Measurements from ENCODE around the gene PAQR5. TPM values are rescaled to one million over a fixed set of nuclear protein-coding genes. Genes with fewer than 3 reads are reported as not detected.
A peak's percentile ranks its signal among the peaks of the same experiment; 100 is the strongest.

The PAQR5 gene
- total RNA-seq, 4 donors from 2014 or later, result 19.4 to 30.5 (median 24.5) TPM

DNA sequence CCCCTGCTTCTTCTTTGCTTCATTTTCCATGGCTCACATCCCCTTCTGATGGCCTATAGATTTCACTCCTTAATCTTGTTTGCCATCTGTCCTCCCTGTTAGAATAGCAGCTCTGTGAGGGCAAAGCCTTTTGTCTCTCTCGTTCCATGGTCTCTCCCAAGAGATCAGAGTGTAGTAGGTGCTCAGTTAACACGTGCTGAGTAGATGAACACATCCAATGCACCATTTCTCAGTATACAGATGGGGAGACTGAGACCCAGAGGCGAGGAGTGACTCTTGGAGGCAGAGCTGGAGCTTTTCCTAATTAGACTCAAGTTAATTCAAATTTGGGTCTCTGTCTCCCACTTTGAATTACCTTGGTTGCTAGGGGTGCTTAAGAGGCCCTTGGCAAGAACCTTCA lies 4.2 kb downstream of the PAQR5 start:
- Histone ChIP-seq H3K36me3 (no peaks in the 10 kb centered on the region), H3K9me3 (no peaks in the 10 kb centered on the region), H3K4me3 (no peak overlapping the region), H3K27ac (peak overlapping the region in 1 of 4 donors; percentile 45), H3K27me3 (no peaks in the 10 kb centered on the region), H3K4me1 (peaks cover 0 to 40% (median 5%) of the 10 kb centered on the region in 4 donors)
- DNase-seq, result no peak
- no peak for TF ChIP-seq POLR2A (IDR thresholded peaks at IDR 0.05)
- TF ChIP-seq, protein P1, sequence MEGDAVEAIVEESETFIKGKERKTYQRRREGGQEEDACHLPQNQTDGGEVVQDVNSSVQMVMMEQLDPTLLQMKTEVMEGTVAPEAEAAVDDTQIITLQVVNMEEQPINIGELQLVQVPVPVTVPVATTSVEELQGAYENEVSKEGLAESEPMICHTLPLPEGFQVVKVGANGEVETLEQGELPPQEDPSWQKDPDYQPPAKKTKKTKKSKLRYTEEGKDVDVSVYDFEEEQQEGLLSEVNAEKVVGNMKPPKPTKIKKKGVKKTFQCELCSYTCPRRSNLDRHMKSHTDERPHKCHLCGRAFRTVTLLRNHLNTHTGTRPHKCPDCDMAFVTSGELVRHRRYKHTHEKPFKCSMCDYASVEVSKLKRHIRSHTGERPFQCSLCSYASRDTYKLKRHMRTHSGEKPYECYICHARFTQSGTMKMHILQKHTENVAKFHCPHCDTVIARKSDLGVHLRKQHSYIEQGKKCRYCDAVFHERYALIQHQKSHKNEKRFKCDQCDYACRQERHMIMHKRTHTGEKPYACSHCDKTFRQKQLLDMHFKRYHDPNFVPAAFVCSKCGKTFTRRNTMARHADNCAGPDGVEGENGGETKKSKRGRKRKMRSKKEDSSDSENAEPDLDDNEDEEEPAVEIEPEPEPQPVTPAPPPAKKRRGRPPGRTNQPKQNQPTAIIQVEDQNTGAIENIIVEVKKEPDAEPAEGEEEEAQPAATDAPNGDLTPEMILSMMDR (IDR thresholded peaks at IDR 0.05), result no peak

GRCh38 chr15:69303337-69304181 lies 4.8 kb downstream of the PAQR5 start:
- DNase-seq, result no peak
- peak overlapping the region in 3 of 4 donors; percentile 21 to 73 (median 67) for H3K27ac ChIP-seq

DNA sequence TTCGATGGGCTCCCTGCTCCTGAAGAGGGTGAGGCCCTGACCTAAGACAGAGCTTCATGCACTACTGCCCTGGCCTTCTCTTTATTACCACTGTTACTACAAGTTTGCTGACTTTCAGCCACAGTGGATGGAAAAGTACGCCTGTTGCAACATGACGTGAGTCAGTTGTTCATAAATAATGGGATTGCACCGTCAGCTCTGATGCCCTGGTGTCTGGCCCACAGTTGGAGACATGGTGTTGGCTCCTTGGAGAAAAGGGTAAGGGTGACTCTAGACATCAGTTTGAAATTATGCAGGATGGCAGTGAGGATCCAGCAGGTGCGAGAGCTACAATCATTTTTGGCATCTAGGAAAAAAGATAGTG lies 5.5 kb downstream of the PAQR5 start:
- Histone ChIP-seq H3K4me1 (peaks cover 0 to 30% (median 2%) of the 10 kb centered on the region in 4 donors), H3K36me3 (no peaks in the 10 kb centered on the region), H3K27ac (peak overlapping the region in 3 of 4 donors; percentile 58 to 73 (median 67)), H3K27me3 (no peaks in the 10 kb centered on the region), H3K4me3 (no peak overlapping the region), H3K9me3 (no peaks in the 10 kb centered on the region)
- TF ChIP-seq, protein P1 (IDR thresholded peaks at IDR 0.05), result no peak
- no peak for TF ChIP-seq POLR2A (IDR thresholded peaks at IDR 0.05)
- DNase-seq, result peak in 1 of 3 donors; percentile 62

More at GRCh38 chr15:69303337-69304181, 4.8 kb downstream of the PAQR5 start:
- Histone ChIP-seq H3K36me3 (no peaks in the 10 kb centered on the region), H3K4me1 (peaks cover 0 to 34% (median 5%) of the 10 kb centered on the region in 4 donors), H3K4me3 (no peak overlapping the region), H3K9me3 (no peaks in the 10 kb centered on the region), H3K27me3 (no peaks in the 10 kb centered on the region)
- TF ChIP-seq, protein P1 (IDR thresholded peaks at IDR 0.05), result peak in 2 of 6 experiments; percentile 9 to 19
- no peak for TF ChIP-seq POLR2A (IDR thresholded peaks at IDR 0.05)

DNA sequence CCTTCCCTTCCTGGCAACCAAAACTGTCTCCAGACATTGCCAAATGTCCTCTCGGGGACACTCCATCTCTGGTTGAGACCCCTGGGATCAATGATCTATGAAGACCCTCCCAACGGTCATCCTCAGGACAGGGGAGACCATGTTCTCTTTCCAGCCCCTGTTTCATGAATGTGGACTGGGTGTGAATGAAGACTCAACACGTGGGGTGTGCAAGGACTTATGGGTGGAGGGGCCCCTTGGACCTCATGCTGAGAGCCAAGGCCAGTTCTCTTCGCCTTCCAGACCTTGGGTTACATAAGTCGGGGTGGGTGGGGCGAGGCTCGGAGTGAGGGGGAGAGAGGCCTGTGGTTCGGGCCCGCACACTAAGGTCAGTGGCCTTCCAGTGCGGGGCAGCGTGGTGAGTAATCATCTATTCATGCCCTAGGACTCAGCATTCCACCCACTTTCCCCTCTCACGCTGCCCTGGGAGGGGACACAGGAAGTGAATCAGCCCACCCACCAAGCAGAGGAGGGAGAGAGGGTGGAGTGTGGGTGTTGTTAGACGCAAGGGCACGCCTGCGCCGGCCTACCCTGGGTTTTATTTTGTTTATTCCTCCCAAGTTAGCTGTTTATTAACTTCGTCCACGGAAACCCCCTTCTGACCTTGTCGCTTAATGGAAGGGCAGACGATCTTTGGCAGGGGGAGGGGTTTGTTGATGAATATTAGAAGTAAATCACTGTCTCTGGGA lies 6.7 kb downstream of the PAQR5 start:
- Histone ChIP-seq H3K9me3 (no peaks in the 10 kb centered on the region), H3K27me3 (no peaks in the 10 kb centered on the region), H3K4me1 (peaks cover 0 to 20% (median 0%) of the 10 kb centered on the region in 4 donors), H3K4me3 (no peak overlapping the region), H3K27ac (peak overlapping the region; percentile 25 to 73 (median 62)), H3K36me3 (no peaks in the 10 kb centered on the region)
- peak; percentile 18 to 76 (median 74) for DNase-seq
- TF ChIP-seq, protein P1 (IDR thresholded peaks at IDR 0.05), result no peak
- TF ChIP-seq POLR2A (IDR thresholded peaks at IDR 0.05), result no peak

DNA sequence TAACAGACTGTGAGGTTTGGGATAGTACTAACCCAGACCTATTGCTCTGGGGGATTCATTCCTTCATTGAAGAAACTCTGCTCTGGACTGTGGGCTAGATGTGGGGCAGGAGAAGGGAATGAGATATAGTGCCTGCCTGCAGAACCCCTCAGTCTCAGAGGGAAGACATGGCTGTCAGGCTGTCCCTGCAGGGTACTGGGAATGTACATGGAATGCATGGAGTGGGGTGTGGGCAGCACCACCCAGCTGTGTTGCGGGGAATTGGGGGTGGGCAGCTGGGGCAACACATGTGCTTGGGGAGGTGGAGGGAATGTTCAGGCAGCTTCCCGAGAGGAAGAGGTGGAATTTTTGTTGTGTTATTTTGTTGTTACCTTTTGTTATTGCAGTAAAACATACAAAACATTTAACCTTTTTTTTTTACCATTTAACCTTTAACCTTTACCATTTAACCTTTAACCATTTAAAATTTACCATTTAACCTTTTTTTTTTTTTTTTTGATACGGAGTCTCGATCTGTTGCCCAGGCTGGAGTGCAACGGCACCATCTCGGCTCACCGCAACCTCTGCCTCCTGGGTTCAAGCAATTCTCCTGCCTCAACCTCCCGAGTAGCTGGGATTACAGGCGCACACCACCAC lies 7.3 kb downstream of the PAQR5 start:
- DNase-seq, result no peak
- H3K27ac ChIP-seq, result peak overlapping the region; percentile 25 to 73 (median 58)

More for the DNA sequence above, 7.3 kb downstream of the PAQR5 start:
- Histone ChIP-seq H3K9me3 (no peaks in the 10 kb centered on the region), H3K36me3 (no peaks in the 10 kb centered on the region), H3K4me3 (no peak overlapping the region), H3K27me3 (no peaks in the 10 kb centered on the region), H3K4me1 (peaks cover 0 to 20% (median 0%) of the 10 kb centered on the region in 4 donors)
- TF ChIP-seq, protein P1 (IDR thresholded peaks at IDR 0.05), result no peak
- TF ChIP-seq POLR2A (IDR thresholded peaks at IDR 0.05), result no peak
